ENCODE measurements around the gene IBTK.

DNA sequence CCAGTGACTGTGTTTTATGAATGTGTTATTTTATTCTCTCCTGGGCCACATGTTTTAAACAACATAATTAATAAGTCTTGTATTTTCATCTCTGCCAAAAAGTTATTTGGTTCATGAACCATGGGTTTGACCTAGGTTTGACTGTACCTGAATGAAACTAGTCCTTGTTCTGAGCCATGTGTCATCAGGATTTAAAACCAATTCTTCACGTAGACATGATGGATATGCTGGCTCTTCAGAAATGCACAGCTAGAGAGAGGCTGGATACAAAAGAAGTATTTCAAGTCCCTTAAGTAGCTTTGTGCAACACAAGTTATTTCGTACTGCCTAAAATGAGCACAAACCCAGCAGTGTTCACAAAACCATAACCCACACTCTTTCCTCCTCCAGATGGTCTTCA lies 116.1 kb downstream of the IBTK start:
- TF ChIP-seq, protein P1, sequence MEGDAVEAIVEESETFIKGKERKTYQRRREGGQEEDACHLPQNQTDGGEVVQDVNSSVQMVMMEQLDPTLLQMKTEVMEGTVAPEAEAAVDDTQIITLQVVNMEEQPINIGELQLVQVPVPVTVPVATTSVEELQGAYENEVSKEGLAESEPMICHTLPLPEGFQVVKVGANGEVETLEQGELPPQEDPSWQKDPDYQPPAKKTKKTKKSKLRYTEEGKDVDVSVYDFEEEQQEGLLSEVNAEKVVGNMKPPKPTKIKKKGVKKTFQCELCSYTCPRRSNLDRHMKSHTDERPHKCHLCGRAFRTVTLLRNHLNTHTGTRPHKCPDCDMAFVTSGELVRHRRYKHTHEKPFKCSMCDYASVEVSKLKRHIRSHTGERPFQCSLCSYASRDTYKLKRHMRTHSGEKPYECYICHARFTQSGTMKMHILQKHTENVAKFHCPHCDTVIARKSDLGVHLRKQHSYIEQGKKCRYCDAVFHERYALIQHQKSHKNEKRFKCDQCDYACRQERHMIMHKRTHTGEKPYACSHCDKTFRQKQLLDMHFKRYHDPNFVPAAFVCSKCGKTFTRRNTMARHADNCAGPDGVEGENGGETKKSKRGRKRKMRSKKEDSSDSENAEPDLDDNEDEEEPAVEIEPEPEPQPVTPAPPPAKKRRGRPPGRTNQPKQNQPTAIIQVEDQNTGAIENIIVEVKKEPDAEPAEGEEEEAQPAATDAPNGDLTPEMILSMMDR (IDR thresholded peaks at IDR 0.05), result no peak
- no peak for TF ChIP-seq POLR2A (IDR thresholded peaks at IDR 0.05)

All from prostate gland (tissue), 2 donors.